Measurements from ENCODE around the gene PFN4. TPM values are rescaled to one million over a fixed set of nuclear protein-coding genes. Genes with fewer than 3 reads are reported as not detected.

Gene PFN4
- total and polyA plus RNA-seq, 2 experiments from 2014 or later: 0.28 TPM; not detected in 1

DNA sequence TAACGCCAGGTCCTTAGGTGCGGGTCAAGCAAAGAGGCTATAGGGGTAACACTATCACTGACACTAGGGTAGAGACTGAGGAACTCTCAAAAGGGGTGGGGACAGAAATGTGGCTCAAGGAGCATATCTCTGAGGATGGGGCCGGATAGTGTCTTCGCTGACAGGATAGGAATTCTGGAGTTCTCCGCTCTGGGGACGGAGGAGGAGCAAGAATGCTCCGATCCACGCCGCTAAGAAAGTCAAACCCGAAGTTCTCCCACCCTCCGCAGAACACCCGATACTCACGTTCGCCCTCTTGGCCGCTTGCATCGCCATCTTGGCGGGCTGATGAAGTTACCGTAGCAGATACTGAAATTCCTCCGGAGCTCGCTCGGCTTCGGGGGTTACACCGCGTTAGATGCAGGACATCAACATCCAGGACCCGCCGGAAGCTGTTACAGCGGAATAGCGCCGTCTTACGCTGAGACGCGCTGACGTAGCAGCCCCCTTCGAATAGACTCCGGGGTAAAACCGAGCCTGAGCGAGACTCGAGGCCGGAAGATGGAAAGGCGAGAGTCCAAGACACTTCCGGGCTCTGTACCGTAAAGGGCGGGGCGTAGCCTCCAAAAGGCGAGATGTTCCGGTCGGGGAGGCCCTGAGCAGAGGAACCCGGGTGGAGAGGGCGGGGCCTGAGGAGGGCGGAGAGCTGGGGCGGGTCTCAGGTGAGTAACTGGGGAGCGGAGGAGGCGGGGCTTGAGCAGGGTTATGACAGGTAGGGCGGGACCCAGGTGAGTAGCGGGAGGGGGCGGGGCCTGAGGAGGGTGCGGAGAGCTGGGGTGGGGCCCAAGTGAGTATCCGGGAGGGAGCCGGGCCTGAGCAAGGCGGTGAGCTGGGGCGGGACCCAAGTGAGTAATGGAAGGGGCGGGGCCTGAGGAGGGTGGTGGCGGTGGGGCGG is 47.0 kb downstream of the PFN4 start, which contains the start of gene SF3B6 (continued):
- TF ChIP-seq ZNF462 (CRISPR knock-in tag; IDR thresholded peaks at IDR 0.05) (no peak), EZH2 (IDR thresholded peaks at IDR 0.05; ENCODE audit: low read depth, unreplicated experiment) (no peak), EZH2phosphoT487 (IDR thresholded peaks at IDR 0.05; ENCODE audit: unreplicated experiment) (no peak), ZNF331 (CRISPR knock-in tag; IDR thresholded peaks at IDR 0.05; ENCODE audit: low read depth) (no peak), STAT1 (IDR thresholded peaks at IDR 0.05; ENCODE audit: unreplicated experiment) (no peak), JUNB (IDR thresholded peaks at IDR 0.05; ENCODE audit: unreplicated experiment) (no peak), CREB1 (CRISPR knock-in tag; IDR thresholded peaks at IDR 0.05; ENCODE audit: low read depth) (peak; percentile 99), POLR2AphosphoS5 (IDR thresholded peaks at IDR 0.05; ENCODE audit: low read depth) (peak; percentile 87)
- TF ChIP-seq, protein P1, sequence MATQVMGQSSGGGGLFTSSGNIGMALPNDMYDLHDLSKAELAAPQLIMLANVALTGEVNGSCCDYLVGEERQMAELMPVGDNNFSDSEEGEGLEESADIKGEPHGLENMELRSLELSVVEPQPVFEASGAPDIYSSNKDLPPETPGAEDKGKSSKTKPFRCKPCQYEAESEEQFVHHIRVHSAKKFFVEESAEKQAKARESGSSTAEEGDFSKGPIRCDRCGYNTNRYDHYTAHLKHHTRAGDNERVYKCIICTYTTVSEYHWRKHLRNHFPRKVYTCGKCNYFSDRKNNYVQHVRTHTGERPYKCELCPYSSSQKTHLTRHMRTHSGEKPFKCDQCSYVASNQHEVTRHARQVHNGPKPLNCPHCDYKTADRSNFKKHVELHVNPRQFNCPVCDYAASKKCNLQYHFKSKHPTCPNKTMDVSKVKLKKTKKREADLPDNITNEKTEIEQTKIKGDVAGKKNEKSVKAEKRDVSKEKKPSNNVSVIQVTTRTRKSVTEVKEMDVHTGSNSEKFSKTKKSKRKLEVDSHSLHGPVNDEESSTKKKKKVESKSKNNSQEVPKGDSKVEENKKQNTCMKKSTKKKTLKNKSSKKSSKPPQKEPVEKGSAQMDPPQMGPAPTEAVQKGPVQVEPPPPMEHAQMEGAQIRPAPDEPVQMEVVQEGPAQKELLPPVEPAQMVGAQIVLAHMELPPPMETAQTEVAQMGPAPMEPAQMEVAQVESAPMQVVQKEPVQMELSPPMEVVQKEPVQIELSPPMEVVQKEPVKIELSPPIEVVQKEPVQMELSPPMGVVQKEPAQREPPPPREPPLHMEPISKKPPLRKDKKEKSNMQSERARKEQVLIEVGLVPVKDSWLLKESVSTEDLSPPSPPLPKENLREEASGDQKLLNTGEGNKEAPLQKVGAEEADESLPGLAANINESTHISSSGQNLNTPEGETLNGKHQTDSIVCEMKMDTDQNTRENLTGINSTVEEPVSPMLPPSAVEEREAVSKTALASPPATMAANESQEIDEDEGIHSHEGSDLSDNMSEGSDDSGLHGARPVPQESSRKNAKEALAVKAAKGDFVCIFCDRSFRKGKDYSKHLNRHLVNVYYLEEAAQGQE (IDR thresholded peaks at IDR 0.05; ENCODE audit: unreplicated experiment): no peak

Measured in GM23338 (cell line).